ENCODE data around the gene CDH22. TPM values are rescaled to one million over a fixed set of nuclear protein-coding genes. Genes with fewer than 3 reads are reported as not detected.

The CDH22 gene
- total and polyA plus RNA-seq, 11 donors = 0.03 to 0.90 (median 0.48) TPM

GRCh38 chr20:46169245-46170171 lies 138.8 kb downstream of the CDH22 start:
- Histone ChIP-seq H3K9me3 (no peaks in the 10 kb centered on the region), H3K4me3 (no peak overlapping the region), H3K4me1 (peaks cover 0 to 9% (median 0%) of the 10 kb centered on the region in 12 donors), H3K27ac (no peak overlapping the region), H3K36me3 (no peaks in the 10 kb centered on the region), H3K27me3 (peaks cover 13 to 65% (median 24%) of the 10 kb centered on the region in 9 donors)
- DNase-seq (no peak), ATAC-seq (peak in 1 of 4 donors; percentile 21)
- WGBS, 4 donors = 56 to 77% (median 67%) methylated on average over 11 to 13 of the region's 13 CpGs
- intact Hi-C loops (cut with DNase I) = loop anchor here in 8 of 10 donors (5.0 to 10.0 kb wide), 6 partner anchors 37 to 155 kb away; partner anchors contain the start of gene SLC12A5 (in 3 of the 8)
- TF ChIP-seq POLR2A (IDR thresholded peaks at IDR 0.05) = no peak
- no peak for TF ChIP-seq CTCF (IDR thresholded peaks at IDR 0.05)

- no peaks in the 10 kb centered on the region for H3K9me3 ChIP-seq
- peaks cover 2 to 62% (median 14%) of the 10 kb centered on the region in 9 donors for H3K27me3 ChIP-seq
- peaks cover 0 to 9% (median 0%) of the 10 kb centered on the region in 12 donors for H3K4me1 ChIP-seq
- TF ChIP-seq CTCF (IDR thresholded peaks at IDR 0.05) (no peak), POLR2A (IDR thresholded peaks at IDR 0.05) (no peak)
- DNase-seq = no peak
- H3K4me3 ChIP-seq = no peak overlapping the region
- ATAC-seq = no peak
- no peaks in the 10 kb centered on the region for H3K36me3 ChIP-seq
- intact Hi-C loops (cut with DNase I) = no loop called here
- 67 to 79% (median 68%) methylated on average over 8 of the region's 8 CpGs for WGBS, 4 donors
- H3K27ac ChIP-seq = no peak overlapping the region
Measured at GRCh38 chr20:46168438-46168837, 139.9 kb downstream of the CDH22 start.

DNA sequence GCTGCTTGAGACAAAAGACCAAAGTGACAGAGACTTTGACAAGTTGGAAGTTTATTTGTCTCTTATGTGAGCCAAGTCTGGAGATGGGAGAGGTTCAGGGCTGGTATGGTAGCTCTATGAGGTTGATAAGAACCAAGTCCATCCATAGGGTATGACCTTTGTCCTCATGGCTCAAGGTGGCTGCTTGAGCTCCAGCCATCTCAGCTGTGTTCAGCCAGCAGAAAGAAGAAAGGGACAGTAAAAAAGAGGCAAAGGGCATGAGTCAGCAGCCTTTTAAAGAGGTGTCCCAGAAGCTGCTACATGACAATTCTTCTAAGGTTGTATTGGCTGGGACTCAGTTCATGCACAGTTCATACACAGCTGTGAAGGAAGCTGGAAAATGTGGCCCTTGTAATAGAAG lies 141.2 kb downstream of the CDH22 start:
- peaks cover 0 to 9% (median 0%) of the 10 kb centered on the region in 12 donors for H3K4me1 ChIP-seq
- H3K27me3 ChIP-seq = peaks cover 0 to 60% (median 5%) of the 10 kb centered on the region in 9 donors
- no peak overlapping the region for H3K27ac ChIP-seq
- no peak for TF ChIP-seq POLR2A (IDR thresholded peaks at IDR 0.05)
- no peak for TF ChIP-seq CTCF (IDR thresholded peaks at IDR 0.05)
- no peaks in the 10 kb centered on the region for H3K36me3 ChIP-seq
- no peak overlapping the region for H3K4me3 ChIP-seq
- ATAC-seq (no peak), DNase-seq (no peak)
- intact Hi-C loops (cut with DNase I) = no loop called here
- no peaks in the 10 kb centered on the region for H3K9me3 ChIP-seq

DNA sequence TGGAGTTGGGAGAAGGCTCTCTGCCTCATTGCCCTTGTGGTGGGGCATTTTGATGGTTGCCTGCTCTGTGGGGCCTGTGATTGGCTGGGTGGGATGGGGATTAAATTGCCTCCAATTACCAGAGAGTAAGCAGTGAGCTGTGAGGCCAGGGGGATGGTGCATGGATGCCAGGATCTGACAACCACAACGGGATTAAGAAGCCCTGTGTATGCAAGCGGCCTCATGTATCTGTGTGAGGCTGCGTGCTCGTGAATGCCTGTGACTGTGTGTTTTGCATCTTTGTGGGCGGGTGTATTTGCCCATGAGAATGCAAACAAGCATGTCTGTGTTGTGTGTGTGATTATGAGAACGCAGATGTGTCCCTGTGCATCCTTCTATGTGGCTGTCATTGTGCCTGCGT lies 144.0 kb downstream of the CDH22 start:
- no peaks in the 10 kb centered on the region for H3K4me1 ChIP-seq
- ATAC-seq = no peak
- H3K27ac ChIP-seq = no peak overlapping the region
- H3K27me3 ChIP-seq = peaks cover 0 to 67% (median 7%) of the 10 kb centered on the region in 9 donors
- H3K36me3 ChIP-seq = no peaks in the 10 kb centered on the region
- intact Hi-C loops (cut with DNase I) = no loop called here
- no peak for TF ChIP-seq POLR2A (IDR thresholded peaks at IDR 0.05)
- TF ChIP-seq CTCF (IDR thresholded peaks at IDR 0.05) = no peak
- no peak overlapping the region for H3K4me3 ChIP-seq
- no peaks in the 10 kb centered on the region for H3K9me3 ChIP-seq
- no peak for DNase-seq
- 62 to 70% (median 66%) methylated on average over 7 of the region's 7 CpGs for WGBS, 4 donors
